NCI-H748 treated with DMSO at 0.1 percent for 48 hours (cell line): ENCODE data around the gene IGIP.

ENCODE experiments used
- DNase-seq: peaks from one replicate; lab custom pipeline; 2025; lab: John Stamatoyannopoulos, UW

Gene IGIP

DNA sequence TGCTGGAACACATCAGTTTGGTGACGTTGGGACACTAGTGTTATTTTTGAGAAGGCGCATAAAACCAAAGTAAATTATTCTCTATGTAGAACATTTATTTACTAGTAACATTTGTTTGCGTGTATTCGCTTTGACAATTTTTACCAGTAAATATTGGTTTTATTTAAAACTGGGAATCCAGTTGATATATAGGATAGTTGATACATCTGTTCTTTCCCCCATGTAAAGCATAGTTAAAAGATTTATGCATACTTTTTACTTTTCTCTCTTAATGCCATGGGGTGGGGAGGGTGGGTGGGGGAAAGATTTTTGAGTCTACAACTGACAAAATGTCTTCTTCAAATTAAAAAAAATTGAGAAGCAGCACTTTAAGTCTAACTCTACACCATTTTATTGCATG lies at the start of gene IGIP:
IGIP (plus strand) TSS at position 301 of the 400 bp plus-strand sequence. CDS start 2,540 bp downstream, outside the sequence.
- DNase-seq = no peak

DNA sequence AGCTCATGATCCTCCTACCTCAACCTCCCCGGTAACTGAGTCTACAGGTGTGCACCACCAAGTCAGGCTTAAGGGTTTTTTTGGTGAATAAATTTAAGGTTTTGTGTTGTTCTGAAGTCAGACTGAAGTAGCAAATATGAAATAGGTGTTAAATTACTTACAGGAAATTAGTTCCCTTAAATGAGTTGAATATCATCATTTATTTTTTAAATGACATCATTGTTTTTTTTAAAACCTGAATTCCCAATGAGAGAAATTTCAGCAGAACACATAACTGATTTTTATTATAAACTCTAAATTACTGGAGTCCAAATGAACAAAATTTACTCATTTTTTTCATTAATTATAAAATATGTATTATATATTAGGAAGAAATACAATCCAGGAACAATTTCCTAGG lies 49.6 kb upstream of the IGIP start:
- DNase-seq = no peak

DNA sequence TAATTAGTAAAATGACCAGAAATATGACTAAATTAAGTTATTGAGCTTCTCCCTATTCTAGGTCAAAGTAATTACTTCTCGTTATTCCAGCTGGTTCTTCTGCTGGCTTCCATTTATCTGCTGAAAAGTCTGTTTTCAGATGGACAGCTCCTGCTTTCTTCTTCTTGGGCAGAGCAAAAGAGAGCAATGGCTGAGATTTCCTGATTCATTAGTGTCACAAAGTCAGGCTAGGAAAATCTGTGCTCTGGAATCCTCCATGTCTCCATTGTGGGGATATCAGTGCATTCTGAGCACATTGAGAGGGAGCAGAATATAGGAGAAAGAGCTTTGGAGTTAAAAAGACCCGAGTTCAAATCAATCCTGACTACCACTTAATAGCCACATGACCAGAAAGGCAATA lies 48.9 kb upstream of the IGIP start:
- no peak for DNase-seq

DNA sequence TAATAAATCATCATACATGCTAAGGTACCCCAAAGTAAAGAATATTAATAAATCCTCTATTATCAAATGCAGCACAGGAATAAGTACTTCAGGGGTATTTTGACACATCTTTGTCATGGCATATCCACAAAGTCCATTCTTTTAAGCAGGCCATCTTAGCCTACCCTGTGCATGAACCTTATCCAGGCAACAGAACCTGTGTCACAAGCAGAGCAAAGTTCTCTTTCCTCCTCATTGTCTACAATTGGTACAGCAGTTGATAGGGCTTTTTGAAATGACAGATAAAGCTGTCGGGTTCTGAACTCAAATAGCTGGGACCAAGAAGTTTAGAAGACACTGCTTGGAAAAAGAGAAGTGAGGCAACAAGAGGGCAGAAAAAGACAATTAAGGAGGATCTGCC lies 42.6 kb upstream of the IGIP start:
- DNase-seq = no peak

- no peak for DNase-seq
Observed at GRCh38 chr5:140083650-140084049, 42.1 kb upstream of the IGIP start.

- no peak for DNase-seq
Observed at GRCh38 chr5:140084541-140084940, 41.2 kb upstream of the IGIP start.

DNA sequence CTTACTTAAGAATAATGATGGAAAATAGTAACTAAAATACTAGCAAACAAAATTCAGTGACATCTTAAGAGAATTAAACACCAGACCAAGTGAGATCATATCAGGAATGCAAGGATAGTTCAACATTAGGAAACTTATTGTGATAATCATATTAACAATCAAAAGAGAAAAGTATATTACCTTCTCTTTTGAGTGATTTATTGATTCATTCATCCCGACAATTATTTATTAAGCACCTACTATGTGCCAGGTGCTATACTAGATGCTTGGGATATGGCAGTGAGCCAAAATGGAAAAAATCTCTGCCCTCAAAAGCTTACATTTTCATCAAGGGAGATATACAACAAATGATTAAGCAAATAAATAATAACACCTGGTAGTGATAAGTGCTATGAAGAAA lies 35.5 kb upstream of the IGIP start:
- DNase-seq = no peak

DNA sequence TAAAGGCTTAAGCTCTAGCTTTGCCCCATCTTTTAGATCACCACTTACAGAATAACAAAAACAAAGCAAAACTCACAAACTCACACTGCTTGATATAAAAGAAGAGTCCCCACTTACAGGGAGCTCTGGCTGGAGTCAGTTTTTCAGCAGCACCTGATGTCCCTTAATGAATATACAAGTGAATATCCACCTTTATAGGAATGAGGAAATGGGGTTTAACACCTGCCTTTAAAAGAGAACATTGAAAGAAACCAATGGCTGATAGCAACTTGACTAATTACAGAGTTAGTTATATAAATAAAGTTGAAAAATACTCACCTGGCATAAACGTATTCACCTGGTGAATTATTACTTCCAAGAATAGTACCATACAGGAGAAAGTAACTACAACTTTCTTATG lies 32.6 kb upstream of the IGIP start:
- DNase-seq = no peak

DNA sequence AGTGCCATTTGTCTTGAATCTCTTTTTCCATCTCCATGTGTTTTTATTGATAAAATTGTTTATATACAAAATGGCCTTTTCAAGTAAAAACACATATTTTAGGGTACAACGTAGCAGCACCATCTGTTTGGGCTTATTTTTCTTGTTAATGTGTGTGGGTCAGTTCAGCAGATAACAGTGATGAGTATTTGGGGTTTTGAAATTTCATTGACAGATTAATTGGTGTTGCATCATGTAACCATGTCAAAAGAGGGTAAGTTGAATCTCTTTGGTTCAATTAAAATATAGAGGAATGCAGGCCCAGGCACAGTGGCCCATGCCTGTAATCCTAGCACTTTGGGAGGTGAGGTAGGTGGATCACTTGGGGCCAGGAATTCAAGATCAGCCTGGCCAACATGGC lies 31.9 kb upstream of the IGIP start:
- DNase-seq = no peak

- no peak for DNase-seq
Observed at GRCh38 chr5:140094889-140095288, 30.8 kb upstream of the IGIP start.

DNA sequence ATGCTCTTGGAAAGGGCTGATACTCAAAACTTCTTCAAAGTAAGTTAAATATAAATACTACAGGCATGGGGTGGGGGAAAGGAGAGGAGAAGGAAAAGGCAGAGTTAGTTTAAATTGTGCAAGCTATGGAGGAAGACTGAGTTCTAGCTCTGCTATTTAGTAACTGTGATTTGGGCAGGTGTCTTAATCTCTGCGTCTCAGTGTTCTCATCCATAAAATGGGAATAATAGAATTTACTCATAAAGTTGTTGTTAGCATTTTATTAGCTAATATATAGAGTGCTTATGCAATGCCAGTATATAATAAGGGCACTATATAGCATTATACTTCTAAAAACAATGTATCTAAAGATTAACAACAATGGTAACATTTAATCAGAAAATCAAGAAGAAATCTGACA lies 24.6 kb upstream of the IGIP start:
- DNase-seq = no peak

- no peak for DNase-seq
Observed at GRCh38 chr5:140103154-140103553, 22.6 kb upstream of the IGIP start.

DNA sequence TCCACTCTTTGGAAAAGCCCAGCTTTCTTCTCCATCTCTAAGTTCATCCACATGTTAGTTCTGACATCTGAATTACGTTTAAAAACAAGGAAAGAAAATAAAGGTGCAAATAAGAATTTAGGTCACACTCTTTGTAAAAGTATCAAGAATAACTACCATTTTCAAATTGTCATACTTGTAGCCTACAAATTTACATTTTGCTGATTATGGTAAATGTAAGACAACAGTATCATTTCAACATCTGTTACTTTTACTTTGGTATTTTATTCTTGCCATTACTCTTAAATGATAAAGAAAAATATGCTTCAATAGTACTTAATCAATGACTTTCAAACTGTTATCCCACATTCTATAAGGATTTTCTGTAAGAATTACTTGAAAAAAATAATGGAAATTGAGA lies 21.6 kb upstream of the IGIP start:
- no peak for DNase-seq

- no peak for DNase-seq
Observed at GRCh38 chr5:140106101-140106500, 19.6 kb upstream of the IGIP start.

- DNase-seq = no peak
Observed at GRCh38 chr5:140106805-140107311, 18.9 kb upstream of the IGIP start.

DNA sequence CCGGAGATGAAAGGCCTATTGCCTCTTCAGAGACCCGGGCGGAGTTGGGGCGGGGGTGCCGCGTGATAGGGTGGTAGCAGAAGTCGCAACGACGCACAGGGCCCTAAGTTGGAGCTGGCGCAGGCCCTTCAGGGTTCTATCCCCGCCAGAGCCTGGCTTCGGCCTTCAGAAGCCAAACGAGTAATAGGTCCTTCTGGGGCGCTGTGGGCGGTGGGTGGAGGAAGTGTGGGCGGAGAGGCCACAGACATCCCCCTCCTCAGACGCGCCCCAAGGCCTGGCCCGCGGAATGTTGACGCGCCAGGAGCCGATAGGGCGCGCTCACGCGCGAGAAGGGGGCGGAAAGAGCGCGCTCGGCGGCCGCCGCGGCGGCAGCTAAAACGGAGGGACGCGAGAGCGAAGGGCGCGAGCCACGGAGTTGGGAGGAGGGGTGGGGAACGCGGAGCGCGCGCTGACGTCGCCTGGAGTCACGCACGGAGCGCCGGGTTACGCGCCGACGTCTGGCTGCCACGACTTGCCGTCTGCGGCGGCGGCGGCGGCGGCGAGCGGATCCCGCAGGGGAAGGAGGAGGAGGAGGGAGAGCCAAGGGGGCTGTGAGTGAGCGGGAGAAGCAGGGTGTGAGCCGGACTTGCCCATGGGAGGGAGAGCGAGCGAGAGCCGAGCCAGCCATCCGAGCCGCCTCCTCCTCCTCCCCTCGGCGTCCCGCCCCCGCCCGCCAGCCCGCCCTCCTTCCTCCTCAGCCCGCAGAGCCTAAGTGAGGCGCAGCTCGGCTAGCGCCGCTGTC lies 18.2 kb upstream of the IGIP start:
- peak; percentile 82 for DNase-seq

- no peak for DNase-seq
Observed at GRCh38 chr5:140108093-140109017, 17.4 kb upstream of the IGIP start.

DNA sequence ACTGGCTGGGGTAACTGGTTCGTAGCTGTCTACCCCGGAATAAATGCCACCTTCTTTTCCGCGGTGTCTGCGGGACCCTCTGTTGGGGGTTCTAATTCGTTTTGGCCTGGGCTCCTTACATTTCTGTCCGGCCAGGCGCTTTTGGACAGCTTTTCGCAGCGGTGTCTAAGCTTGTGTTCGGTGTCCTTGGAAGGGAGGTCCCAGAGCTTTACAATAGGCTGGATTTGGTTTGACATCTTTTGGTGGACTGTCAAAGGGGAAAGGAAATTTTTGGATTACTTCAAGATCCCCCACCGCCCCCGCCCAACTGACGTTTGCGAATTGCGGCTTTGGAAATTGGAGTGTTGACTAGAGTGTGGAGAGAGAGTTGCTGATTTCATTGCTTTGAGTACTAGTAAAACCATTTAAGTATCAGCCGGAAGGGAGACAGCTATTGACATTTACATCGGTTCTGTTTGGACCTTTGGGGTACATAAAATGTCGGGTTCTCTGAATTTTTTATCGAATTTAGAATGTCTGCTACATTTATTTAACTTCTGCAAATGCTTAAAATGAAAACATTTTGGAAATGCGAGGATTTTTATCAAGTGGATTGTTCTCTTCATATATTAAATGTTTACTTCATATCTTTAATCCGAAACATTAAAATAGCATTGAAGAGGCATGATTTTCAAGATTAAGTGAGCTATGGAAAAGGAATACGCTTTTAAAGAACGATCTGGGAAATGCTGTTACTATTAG lies 16.5 kb upstream of the IGIP start:
- DNase-seq = no peak

DNA sequence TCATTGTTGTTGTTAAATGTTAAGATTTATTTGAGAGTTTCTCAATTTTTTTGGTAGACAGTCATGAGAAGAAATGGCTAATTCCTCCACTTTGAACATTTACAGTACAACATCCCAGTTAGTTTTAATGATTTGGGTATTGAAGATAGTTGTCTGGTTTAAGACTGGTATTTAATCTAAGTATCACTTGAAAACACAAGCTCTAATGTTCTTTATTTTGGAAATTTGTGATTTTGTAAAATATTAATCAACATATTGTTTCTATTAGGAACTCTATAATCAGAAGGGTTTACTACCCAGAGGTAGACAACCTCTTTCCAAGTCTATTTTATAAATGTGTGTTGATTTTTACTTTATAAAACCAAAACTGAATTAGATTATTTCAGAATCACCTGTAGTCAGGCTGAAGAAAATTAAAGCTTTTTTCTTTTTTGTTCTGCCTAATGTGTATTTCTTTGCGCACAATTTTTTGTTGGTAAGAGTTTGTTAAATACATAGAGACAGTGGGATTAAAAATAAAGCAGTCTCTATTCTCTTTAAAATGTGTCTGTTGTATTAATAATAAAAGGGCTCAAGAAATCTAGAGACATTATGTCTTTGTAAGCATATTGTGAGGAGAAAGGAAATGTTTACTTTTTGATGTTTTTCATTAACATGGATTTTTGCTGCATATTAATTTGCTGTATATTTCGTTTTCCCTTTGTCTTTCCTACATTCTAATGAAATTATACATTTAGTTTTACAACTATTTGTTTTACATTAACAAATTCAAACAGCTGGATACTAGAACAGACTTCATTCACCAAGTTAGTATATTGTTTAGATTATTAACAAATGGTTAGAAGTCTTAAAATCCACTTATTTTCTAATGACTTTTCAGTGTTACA lies 15.7 kb upstream of the IGIP start:
- DNase-seq = no peak

- no peak for DNase-seq
Observed at GRCh38 chr5:140110646-140110957, 15.1 kb upstream of the IGIP start.
